ENCODE data around the gene PPP1R13L.

PPP1R13L gene

DNA sequence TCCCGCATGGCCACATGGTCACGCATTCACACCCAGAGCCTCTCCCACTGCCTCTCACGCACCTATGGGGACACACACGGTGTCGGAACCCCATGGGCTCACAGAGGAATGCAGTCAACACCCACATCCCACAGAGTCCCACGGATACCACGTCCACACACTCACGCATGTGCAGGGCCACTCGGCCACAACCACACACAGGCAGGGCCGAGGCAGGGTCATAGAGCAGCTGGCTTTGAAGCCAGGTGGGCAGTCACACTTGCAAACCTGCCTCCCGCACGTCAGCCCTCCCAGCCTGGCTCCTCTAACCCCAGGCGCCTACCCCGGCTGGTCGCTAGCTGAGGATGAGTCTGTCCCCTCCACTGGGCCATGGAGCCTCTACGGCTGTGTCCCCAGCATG lies 42.6 kb downstream of the PPP1R13L start:
- no peak for DNase-seq (ENCODE audit: low spot score)

DNA sequence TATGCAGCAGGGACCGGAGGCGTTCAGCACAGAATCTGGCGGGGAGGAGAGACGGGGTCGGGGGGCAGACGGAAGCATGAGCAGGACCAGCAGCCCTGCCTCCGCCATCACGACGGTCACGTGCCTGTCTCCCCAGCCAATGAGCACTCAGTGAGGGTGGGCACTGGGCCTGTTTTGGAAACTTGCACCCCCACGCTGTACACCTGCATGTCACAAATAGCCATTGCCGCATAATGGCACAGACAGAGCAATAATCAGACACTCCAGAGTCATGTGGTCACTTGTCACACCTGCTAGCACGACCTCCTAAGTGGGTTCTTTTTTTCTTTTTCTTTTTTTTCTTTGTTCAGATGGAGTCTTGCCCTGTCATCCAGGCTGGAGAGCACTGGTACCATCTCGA lies 43.3 kb downstream of the PPP1R13L start:
- DNase-seq (ENCODE audit: low spot score): no peak

DNA sequence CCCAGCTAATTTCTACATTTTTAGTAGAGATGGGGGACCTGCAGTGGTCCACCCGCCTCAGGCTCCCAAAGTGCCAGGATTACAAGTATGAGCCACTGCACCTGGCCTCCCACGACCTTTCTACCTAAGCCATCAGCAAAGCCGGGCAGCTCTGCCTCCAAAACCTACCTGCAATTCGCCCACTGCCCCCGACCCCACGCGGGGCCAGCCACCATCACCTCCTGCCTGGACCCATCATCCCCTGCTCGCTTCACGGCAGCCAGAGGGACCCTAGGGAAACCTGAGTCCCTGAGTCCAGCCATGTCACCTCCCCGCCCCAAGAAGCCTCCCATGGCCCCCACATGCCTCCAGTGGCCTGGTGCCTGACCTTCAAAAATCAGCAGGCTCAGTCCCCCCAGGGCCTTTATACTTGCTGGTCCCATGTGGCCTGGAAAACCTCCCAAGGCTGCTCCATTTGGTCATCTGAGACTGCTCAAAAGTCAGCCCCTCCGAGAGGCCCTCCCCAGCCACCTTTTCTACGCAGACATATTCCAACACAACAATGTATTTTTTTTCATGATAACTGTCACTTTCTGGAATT lies 46.6 kb downstream of the PPP1R13L start:
- DNase-seq (ENCODE audit: low spot score): no peak

DNA sequence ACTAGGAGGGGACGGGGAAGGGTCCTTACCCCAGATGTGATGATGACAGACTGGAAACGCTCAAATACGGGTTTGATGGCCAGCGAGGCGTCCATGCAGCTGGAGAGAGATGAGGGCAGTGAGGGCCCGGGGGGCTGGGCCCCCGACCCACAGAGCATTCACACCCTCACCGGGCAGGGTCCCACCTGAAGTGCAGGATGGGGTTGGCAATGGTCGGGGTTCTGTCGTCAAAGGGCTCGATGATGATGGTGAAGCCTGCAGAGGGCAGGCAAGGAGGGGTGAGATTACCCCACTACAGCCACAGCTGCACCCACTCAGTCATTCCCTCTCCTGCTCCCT lies 47.5 kb downstream of the PPP1R13L start:
- DNase-seq (ENCODE audit: low spot score): no peak

DNA sequence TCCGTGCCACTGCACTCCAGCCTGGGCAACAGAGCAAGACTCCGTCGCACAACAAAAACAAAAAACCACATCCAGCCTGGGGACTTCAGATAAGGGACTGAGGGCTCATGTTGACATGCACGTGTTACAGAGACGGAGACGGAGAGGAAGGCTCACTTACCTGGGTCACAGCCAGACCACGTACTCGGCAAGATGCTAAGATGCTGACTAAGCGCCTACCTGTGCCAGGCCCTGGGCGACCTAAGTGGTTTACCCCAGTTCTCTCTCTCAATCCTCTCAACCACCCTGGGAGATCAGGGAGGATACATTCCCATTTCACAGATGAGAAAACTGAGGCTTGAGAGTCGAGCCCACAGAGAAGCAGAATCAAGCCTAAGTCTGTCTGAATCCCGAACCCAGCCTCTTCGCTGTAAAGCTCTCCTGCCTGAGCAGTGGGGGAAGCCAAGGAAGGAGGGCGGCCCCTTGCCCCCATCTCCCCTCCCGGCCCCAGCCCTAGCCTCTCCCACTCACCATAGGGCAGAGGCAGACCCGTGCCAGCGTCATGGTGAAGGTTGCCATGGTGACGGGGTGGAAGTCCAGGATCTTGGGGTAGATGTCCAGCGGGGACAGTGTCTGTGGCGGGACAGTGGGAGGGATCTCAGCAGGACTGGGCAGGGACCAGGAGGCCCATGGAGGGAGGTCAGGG lies 48.0 kb downstream of the PPP1R13L start:
- DNase-seq (ENCODE audit: low spot score): no peak

DNA sequence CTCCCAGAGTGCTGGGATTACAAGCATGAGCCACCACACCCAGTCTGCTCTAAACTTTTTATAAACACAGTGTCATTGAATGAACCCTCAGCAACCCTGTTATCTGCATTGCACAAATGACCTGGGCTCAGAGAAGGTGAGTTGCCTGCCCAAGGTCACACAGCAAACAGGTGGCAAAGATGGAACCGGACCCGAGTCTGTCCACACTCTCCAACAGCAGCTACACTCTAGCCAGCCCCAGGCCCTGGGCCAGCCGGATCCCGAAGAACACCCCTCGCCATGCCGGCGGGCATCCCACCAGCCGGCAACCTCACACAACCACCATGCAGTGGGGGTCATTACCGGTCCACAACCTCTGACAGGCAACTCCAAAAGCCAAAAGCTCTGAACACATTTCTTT lies 49.0 kb downstream of the PPP1R13L start:
- no peak for DNase-seq (ENCODE audit: low spot score)

DNA sequence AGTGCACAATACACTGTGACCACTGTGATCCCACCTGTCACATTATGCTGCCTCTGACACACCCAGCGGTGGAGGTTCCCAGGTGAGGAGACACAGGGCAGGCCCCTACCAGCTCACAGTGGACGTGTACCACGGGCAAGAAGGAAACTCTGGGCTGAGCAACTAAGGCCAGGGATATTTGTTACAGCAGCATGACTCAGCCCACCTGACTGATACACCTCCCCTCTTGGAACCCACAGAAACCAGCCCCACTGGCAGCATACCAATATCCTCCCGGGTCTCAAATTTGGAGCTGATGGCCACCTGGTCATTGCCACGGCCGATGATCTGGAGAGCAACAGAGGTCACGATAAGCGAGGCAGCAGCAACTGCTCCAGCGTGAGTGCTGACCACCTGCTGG lies 49.5 kb downstream of the PPP1R13L start:
- no peak for DNase-seq (ENCODE audit: low spot score)

DNA sequence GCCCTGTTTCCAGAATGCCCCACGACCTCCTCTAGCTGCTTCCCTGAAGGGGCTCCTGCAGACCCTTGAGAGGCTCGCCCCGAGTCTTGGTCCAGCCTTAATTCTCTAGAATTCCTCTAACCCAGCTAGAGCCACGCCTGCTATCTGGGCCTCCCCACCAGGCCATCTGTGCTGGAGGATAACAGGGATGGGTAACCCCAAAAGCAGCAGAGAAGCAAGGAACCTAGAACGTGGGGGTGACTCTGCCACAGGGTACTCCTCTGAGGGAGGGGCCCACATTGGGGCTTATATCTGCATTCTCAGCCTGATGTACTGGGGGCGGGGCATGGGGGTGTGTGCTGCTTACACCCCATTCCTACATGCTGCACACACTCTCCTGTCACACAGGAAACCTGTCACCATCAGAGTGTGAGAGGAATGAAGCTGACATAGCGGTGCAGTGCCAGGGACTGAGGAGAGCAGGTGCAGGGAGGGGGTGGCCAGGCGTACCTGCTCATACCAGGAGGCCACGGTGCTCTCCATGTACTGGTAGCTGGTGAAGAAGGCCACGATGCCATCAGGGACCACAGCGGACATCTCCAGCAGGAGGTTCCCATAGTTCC lies 50.5 kb downstream of the PPP1R13L start:
- DNase-seq (ENCODE audit: low spot score): no peak

DNA sequence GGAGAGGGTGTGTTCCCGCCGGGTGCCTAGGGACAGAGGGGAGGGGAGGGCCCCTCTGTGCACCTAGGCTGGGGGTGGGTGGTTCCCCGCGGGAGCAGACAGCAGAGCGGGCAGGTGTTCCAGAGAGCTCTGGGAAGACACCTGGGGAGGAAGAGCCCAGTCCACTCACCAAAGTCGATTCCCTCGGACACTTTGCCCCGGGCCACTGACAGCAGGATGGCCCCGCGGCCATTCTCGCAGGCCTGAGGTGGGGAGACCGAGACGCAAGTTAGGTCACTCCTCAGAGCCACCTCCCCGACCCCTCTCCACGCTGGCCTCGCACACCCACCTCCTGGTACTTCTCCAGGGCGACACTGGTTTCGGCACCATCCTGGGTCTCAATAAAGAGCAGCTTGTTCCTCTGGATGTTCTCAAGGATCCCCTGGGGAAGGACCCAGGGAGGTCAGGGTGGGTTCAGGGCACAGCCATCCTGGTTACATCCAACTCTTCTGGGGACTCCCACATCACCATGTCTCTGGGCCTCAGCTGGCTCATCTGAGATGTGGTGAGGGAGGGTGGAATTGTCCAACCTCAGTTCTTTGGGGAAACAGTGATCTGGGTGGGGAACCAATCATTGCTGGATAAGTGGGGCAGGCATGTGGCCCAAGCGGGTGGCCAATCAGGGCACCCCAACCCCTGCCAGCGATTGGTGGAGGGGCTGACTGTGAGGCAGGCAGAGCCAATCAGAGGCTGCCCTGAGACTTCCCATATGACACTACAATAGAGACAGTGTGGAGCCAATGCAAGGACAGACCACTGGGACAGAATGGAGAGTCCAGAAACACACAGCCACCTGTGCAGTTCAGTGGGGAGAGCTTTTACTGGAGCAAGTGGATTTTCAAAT lies 51.7 kb downstream of the PPP1R13L start:
- DNase-seq (ENCODE audit: low spot score): no peak

DNA sequence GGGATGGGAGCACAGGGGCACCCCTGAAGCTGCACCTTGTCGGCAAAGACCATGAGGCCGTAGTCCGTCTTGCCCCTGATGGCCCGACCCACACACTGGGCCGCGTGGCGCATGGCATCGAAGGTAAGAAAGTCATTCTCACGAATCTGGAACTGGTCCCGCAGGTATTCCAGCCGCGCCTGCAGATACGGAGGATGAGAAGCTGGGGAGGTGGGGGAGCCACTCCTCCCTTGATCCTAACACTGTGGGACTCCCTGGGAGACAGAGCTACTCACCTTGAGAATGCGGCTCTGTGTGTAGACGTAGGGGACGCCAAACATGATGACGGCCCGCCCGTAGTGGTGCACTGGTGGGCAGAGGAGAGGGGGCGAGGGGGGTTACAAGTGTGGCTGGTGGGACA lies 52.4 kb downstream of the PPP1R13L start:
- DNase-seq (ENCODE audit: low spot score): no peak

DNA sequence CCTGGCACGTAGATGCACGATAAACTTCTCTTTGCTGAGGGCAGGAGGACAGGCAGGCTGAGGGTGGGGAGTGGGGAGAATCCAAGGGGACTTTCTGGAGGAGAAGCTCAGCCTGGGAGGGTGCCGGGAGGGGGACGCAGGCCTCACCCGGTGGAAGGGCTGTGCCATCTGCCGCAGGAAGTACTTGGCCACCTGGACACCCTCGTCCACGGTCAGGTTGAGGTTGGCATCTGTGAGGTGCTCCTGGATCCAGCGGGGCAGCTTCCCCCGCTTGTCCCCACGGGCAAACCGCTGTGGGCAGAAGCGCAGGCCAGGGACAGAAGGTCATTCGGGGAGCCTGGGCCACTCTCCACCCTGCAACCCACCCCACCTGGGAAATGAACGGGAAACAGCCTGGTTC lies 52.8 kb downstream of the PPP1R13L start:
- DNase-seq (ENCODE audit: low spot score): no peak

DNA sequence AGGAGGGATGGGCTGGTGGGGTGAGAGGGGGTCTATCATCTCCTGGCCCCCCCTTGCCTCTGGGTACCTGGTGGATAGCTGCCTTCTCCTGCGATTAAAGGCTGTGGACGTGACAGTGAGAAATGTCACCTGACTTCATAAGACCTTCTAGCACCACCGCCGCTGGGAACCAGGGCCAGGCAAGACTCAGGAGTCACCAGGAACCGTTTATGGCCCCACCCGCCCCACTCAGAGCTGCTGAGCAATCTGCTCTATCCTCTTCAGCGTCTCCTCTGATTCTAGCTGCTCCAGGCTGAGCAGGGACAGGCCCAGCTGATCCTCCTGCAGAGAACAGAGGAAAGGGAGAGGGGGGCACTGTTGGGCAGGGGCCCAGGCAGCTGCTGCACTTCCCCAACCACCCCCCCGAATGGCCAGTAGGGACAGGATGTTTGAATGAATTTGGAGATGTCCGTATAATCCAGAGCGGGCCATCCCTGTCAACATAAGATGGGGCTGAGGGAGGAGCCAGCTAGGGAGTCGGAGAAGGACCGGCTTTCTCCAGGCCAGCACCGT lies 53.4 kb downstream of the PPP1R13L start:
- no peak for DNase-seq (ENCODE audit: low spot score)

DNA sequence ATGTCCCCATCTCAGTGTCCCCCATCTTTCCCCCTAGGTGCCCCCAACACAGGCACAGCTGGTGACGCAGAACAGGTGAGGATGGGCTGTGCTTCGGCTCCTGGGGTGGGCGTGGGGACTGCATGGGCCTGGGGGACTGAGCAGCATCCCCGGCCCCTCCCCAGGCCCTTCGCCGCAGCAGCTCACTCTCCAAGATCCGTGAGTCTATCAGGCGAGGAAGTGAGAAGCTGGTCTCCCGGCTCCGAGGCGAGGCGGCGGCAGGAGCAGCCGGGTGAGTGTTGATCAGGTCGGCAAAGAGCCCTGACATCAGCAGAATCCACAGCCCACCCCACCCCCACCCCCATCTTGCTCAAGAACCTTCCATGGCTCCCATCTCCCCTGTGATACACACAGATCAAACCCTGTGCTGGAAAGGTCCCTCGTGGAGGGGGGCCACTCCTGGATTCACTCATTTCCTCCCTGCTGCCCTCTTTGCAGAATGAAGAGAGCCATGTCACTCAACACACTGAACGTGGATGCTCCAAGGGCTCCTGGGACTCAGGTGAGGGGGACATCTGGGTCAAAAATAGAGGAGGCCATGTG lies 54.3 kb downstream of the PPP1R13L start:
- DNase-seq (ENCODE audit: low spot score): no peak

DNA sequence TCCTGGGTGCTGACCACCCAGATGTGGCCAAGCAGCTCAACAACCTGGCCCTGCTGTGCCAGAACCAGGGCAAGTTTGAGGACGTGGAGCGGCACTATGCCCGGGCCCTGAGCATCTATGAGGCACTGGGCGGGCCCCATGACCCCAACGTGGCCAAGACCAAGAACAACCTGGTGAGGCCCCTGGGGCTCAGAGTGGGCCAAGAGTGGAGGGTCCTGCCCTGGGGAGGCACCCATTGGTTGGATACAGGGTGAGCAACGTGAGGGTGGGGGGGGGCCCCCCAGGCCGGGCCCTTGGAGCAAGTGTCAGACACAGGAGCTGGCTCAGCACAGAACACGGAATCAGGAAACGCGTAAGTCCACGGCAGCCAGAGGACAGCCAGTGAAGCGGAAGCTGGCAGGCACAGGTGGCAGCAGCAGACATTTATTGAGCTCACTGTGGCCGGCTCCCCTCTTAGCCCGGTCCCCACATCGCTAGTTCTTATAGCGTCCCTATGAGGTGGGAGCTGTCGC lies 55.4 kb downstream of the PPP1R13L start:
- no peak for DNase-seq (ENCODE audit: low spot score)

DNA sequence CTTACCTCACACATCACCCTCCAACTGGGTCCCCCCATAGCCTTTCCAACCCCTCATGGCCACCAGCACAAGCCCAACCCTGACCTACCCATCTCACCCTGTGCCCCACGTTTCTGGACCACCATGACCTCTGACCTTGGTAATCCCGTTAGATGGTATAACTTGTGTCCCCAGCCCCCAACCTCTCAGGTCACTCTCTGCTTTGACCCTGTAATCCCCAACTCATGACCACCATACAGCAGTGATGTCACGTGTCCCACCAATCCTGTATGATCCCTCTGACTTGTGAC lies 55.8 kb downstream of the PPP1R13L start:
- DNase-seq (ENCODE audit: low spot score): no peak

DNA sequence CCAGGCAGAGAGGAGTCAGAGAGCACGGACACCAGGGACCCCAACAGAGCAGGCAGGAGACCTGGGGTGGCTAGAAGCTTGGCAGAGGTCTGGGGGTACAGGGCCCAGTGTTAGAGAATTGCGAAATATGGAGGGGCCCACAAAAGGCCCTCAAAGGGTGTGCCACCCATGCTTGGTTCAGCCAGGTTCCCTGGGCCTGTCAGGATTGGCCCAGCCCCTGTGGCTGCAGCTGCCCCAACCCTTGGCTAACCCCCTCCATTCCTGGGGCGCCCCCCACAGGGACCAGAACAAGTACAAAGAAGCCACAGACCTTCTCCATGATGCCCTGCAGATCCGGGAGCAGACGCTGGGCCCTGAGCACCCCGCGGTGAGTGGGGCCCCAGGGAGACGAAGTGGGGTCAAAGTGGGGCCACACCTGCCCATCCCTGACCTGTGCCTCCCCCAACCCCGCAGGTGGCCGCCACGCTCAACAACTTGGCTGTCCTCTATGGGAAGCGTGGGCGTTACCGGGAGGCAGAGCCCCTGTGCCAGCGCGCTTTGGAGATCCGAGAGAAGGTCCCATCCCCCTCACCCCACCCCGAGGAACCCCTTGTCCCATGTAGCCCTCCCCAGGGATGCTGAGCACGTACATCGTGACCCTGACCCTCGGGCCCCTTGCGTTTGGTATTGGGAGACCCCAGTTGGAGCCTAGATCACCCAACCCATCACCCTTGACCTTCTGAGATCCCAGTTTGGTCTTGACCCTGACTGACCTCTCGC lies 56.3 kb downstream of the PPP1R13L start:
- DNase-seq (ENCODE audit: low spot score): no peak

DNA sequence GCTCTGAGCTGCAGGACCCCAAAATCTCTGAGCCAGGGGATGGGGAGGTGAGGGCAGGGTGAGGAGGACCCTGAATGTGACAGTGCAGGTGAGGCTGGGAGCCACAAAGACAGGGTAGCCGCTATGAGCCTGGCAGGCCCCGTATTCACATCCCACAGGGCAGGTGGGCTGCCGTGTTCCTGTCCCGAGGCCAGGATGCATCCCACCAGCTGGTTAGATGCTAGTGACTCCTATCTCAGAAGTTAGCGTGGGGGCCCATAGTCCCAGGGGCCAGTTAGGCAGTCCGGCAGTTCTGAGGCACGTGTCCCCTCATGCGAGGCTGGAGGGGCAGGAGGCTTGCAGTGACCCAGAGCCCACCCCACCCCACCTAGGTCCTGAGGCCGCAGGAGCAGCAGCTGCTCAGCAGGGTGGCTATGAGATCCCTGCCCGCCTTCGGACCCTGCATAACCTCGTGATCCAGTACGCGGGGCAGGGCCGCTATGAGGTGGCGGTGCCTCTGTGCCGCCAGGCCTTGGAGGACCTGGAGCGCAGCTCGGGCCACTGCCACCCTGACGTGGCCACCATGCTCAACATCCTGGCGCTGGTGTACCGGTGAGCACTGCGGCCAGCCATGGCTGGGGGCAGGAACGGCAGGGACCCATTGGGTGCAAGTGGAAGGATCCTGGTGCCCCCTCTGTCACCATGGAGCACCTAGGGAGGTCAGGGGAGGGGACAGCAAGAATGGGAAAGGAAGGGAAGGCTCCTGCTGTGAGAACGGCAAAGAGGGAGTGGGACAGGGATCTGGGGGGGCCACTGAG lies 57.1 kb downstream of the PPP1R13L start:
- no peak for DNase-seq (ENCODE audit: low spot score)

DNA sequence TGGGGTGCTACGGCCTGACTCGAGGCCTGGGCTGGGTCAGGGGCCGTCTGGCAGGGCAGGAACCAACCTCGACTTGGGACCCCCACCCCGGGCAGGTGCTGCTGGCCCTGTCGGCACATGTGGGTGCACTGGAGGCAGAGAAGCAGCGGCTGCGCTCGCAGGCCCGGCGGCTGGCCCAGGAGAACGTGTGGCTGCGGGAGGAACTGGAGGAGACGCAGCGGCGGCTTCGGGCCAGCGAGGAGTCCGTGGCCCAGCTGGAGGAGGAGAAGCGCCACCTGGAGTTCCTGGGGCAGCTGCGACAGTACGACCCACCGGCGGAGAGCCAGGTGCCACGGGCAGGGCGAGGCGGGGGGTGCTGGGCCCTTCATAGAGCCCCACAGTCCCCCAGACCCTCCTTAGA lies 58.4 kb downstream of the PPP1R13L start:
- no peak for DNase-seq (ENCODE audit: low spot score)

DNA sequence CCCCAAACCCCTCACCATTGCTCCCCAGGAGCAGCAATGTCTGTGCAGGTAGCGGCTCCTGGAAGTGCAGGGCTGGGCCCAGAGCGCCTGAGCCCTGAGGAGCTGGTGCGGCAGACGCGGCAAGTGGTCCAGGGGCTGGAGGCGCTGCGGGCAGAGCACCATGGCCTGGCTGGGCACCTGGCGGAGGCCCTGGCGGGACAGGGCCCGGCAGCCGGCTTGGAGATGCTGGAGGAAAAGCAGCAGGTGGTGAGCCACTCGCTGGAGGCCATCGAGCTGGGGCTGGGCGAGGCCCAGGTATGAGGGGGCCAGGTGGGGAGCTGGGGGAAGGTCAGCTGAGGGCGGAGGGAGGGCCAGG lies 59.4 kb downstream of the PPP1R13L start:
- no peak for DNase-seq (ENCODE audit: low spot score)

DNA sequence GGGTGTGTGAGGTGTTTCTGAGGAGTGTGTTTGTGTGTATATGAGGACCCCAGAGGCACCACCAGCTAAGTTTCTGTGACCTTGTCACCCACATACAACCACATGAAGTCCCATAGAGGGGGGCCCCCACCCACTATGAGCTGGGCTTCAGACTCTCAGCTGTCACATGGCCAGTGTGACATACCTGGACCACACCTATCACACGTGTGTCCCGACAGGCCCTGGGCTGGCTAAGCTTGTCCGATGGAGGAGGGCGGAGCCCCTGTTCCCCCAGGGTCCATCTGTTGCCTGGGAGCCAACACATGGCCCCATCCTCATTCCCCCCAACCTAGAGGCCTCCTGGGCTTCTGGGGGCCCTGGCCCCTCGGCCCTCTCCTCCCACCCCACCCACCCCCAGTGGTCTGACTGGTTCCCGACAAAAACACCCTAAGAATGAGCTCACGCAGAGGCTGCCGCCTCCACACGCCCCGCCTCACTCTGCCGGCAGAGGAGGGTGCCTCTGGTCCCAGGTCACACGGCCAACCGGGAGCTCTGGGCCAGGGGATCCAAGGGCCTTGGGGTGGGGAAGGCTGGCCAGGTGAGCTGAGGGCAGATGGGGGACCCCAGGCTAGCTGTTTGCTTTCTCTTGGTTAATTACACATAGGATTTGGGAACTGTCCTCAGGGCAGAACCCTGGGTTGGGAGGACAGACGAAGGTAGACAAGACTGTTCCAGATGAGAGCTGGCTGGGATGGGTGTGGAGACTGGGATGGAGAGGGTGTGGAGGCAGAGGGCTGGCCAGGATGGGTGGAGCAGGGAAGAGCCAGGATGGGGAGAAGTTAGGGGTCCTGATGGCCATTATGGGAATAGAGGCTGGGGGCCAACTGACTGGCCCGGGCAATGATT lies 60.0 kb downstream of the PPP1R13L start:
- no peak for DNase-seq (ENCODE audit: low spot score)
